Liver (tissue), 9 donors: Measurements from ENCODE around the gene BRD4. TPM values are rescaled to one million over a fixed set of nuclear protein-coding genes. Genes with fewer than 3 reads are reported as not detected.

Experiments used
- DNase-seq: peaks from one replicate; pipeline ENCODE4 v3.0.0-alpha.2; 2017; ENCODE audit warnings: low spot score
- H3K27ac ChIP-seq, 2 donors: one replicate each; pipeline ENCODE4 v1.7.0; 2013; ENCODE audit warnings: inconsistent platforms in 2 of 2, low read length in 2 of 2, control low read depth in 1 of 2, low read depth in 1 of 2, mild to moderate bottlenecking in 1 of 2
- H3K27me3 ChIP-seq, 4 donors: one replicate each; pipeline versions ENCODE4 v1.6.1 to v1.7.0; 2013; ENCODE audit warnings: low read length in 3 of 4, inconsistent platforms in 1 of 4, mild to moderate bottlenecking in 1 of 4, moderate library complexity in 1 of 4; ENCODE audit not compliant: control insufficient read depth in 4 of 4, insufficient read depth in 4 of 4
- H3K36me3 ChIP-seq, 4 donors: one replicate each; pipeline versions ENCODE4 v1.6.1 to v1.7.0; 2013; ENCODE audit warnings: low read length in 3 of 4, mild to moderate bottlenecking in 3 of 4, low read depth in 1 of 4, moderate library complexity in 1 of 4; ENCODE audit not compliant: control insufficient read depth in 4 of 4, insufficient read depth in 3 of 4
- H3K4me1 ChIP-seq, 4 donors: one replicate each; pipeline versions ENCODE4 v1.6.1 to v1.7.0; 2013; ENCODE audit warnings: low read length in 3 of 4, mild to moderate bottlenecking in 3 of 4, moderate library complexity in 1 of 4; ENCODE audit not compliant: control insufficient read depth in 4 of 4, insufficient read depth in 4 of 4
- H3K4me3 ChIP-seq, 3 donors: one replicate each; pipeline versions ENCODE4 v1.6.1 to v1.7.0; 2013; ENCODE audit warnings: low read length in 3 of 3, control low read depth in 1 of 3, low read depth in 1 of 3, mild to moderate bottlenecking in 1 of 3
- H3K9ac ChIP-seq, 2 donors: one replicate each; pipeline ENCODE4 v1.7.0; 2013; ENCODE audit warnings: low read length in 2 of 2, mild to moderate bottlenecking in 2 of 2, moderate library complexity in 2 of 2, control low read depth in 1 of 2, low read depth in 1 of 2
- H3K9me3 ChIP-seq, 4 donors: one replicate each; pipeline versions ENCODE4 v1.6.1 to v1.7.0; 2013; ENCODE audit warnings: low read length in 3 of 4; ENCODE audit not compliant: control insufficient read depth in 4 of 4
- EGR1 ChIP-seq, 2 donors: IDR thresholded peaks; 2 replicates each; pipeline ENCODE4 v1.6.1; 2016 to 2018; ENCODE audit warnings: antibody characterized with exemption in 2 of 2, low read depth in 2 of 2
- FOXA2 ChIP-seq: IDR thresholded peaks from 2 replicates; pipeline ENCODE4 v1.6.1; 2016; ENCODE audit warnings: antibody characterized with exemption
- GABPA ChIP-seq, 2 donors: IDR thresholded peaks in 1 of 2; conservative IDR thresholded peaks in 1 of 2; 2 replicates each; pipeline ENCODE4 v1.6.1; 2016; ENCODE audit warnings: antibody characterized with exemption in 2 of 2, mild to moderate bottlenecking in 1 of 2, moderate library complexity in 1 of 2
- HNF4A ChIP-seq, 2 donors: conservative IDR thresholded peaks; 2 replicates each; pipeline ENCODE4 v1.6.1; 2016; ENCODE audit warnings: antibody characterized with exemption in 2 of 2, mild to moderate bottlenecking in 2 of 2
- HNF4G ChIP-seq: IDR thresholded peaks from 2 replicates; pipeline ENCODE4 v1.6.1; 2016; ENCODE audit warnings: antibody characterized with exemption
- JUND ChIP-seq, 2 donors: IDR thresholded peaks; 2 replicates each; pipeline ENCODE4 v1.6.1; 2016; ENCODE audit warnings: antibody characterized with exemption in 2 of 2
- NR2F2 ChIP-seq: IDR thresholded peaks from 2 replicates; pipeline ENCODE4 v1.6.1; 2016; ENCODE audit warnings: antibody characterized with exemption
- RAD21 ChIP-seq, 2 donors: IDR thresholded peaks; 2 replicates each; pipeline ENCODE4 v1.6.1; 2016; ENCODE audit warnings: antibody characterized with exemption in 2 of 2, mild to moderate bottlenecking in 2 of 2
- RXRA ChIP-seq, 2 donors: IDR thresholded peaks; 2 replicates each; pipeline ENCODE4 v1.6.1; 2017 to 2018; ENCODE audit warnings: antibody characterized with exemption in 2 of 2, mild to moderate bottlenecking in 1 of 2
- SP1 ChIP-seq: IDR thresholded peaks from 2 replicates; pipeline ENCODE4 v1.6.1; 2018; ENCODE audit warnings: antibody characterized with exemption, mild to moderate bottlenecking
- TAF1 ChIP-seq: conservative IDR thresholded peaks from 2 replicates; pipeline ENCODE4 v1.6.1; 2016; ENCODE audit warnings: antibody characterized with exemption, mild to moderate bottlenecking
- YY1 ChIP-seq: IDR thresholded peaks from 2 replicates; pipeline ENCODE4 v1.6.1; 2016; ENCODE audit warnings: antibody characterized with exemption, mild to moderate bottlenecking
- WGBS: extraction: QIAGEN DNeasy Blood & Tissue Kit; methylation state at CpG from one replicate; pipeline ENCODE4 v1.1.7; 2013; 5-methylcytosine and 5-hydroxymethylcytosine counted together
- polyA plus RNA-seq, 2 donors: library from polyadenylated mRNA; stranded (reverse) in 1 of 2; unstranded in 1 of 2; fragments of 200-250 nt in 1 of 2; fragments of >200 nt in 1 of 2; fragmentation: Nextera tagmentation in 1 of 2; extraction: Ambion mirVana in 1 of 2; gene quantifications; one replicate each; pipeline versions ENCODE4 v1.2.1 to v1.2.3, GENCODE V29; 2013 to 2015
- total RNA-seq, 2 donors: library from RNA; depleted of rRNA; stranded (reverse); fragments of >200 nt; gene quantifications; one replicate each; pipeline ENCODE4 v1.2.3, GENCODE V29; 2014
- TF ChIP-seq, protein P1 (sequence below): IDR thresholded peaks from 2 replicates; pipeline ENCODE4 v1.6.1; 2016; ENCODE audit warnings: antibody characterized with exemption
- TF ChIP-seq, protein P2 (sequence below): IDR thresholded peaks from 2 replicates; pipeline ENCODE4 v1.6.1; 2016; ENCODE audit warnings: antibody characterized with exemption, mild to moderate bottlenecking
- TF ChIP-seq, protein P3 (sequence below): IDR thresholded peaks from 2 replicates; pipeline ENCODE4 v1.6.1; 2016; ENCODE audit warnings: antibody characterized with exemption
- TF ChIP-seq, protein P4 (sequence below): IDR thresholded peaks from 2 replicates; pipeline ENCODE4 v1.6.1; 2016; ENCODE audit warnings: antibody characterized with exemption
- donor health status: healthy.
- donor health status: healthy.
- donor health status: healthy.
- donor health status: healthy.
- donor health status: healthy.

The BRD4 gene
- total and polyA plus RNA-seq, 4 donors: 13.6 to 25.8 (median 20.5) TPM

DNA sequence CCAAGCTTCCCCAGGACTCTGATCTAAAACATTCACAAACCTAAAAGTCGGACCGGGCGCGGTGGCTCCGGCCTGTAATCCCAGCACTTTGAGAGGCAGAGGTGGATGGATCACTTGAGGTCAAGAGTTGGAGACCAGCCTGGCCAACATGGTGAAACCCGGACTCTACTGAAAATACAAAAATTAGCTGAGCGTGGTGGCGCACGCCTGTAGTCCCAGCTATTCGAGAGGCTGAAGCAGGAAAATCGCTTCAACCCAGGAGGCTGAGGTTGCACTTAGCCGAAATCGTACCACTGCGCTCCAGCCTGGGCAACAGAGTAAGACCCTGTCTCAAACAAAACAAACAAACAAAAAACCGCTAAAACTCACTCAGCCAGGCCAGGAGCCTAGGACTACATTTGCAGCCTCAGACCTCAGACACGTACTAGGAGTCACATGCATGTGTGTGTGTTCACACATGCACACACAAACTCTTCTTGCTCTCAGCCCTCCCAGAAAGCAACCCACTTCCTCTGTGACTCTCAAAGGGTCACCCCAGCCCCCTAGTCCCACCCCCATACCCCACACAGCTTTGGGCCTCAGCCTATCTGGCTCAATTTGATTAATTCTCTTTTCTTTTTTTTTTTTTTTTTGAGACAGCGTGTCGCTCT is 130.8 kb downstream of the BRD4 start:
- no peak for DNase-seq
- no peak overlapping the region for H3K9ac ChIP-seq
- H3K4me1 ChIP-seq: peaks cover 0 to 5% (median 2%) of the 10 kb centered on the region in 4 donors
- H3K27me3 ChIP-seq: peaks cover 0 to 4% (median under 1%) of the 10 kb centered on the region in 4 donors
- TF ChIP-seq NR2F2 (no peak), SP1 (no peak), EGR1 (IDR thresholded peaks at IDR 0.05; ENCODE audit: low read depth in 2 of 2) (no peak), FOXA2 (no peak), HNF4A (conservative IDR thresholded peaks at IDR 0.05) (no peak), RXRA (IDR thresholded peaks at IDR 0.05) (no peak), RAD21 (IDR thresholded peaks at IDR 0.05) (no peak), GABPA (IDR thresholded peaks at IDR 0.05 in 1 of 2, conservative IDR thresholded peaks at IDR 0.05 in 1 of 2) (no peak), JUND (IDR thresholded peaks at IDR 0.05) (no peak), YY1 (no peak), HNF4G (no peak)
- TF ChIP-seq, protein P1, sequence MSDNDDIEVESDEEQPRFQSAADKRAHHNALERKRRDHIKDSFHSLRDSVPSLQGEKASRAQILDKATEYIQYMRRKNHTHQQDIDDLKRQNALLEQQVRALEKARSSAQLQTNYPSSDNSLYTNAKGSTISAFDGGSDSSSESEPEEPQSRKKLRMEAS: no peak
- TF ChIP-seq, protein P2, sequence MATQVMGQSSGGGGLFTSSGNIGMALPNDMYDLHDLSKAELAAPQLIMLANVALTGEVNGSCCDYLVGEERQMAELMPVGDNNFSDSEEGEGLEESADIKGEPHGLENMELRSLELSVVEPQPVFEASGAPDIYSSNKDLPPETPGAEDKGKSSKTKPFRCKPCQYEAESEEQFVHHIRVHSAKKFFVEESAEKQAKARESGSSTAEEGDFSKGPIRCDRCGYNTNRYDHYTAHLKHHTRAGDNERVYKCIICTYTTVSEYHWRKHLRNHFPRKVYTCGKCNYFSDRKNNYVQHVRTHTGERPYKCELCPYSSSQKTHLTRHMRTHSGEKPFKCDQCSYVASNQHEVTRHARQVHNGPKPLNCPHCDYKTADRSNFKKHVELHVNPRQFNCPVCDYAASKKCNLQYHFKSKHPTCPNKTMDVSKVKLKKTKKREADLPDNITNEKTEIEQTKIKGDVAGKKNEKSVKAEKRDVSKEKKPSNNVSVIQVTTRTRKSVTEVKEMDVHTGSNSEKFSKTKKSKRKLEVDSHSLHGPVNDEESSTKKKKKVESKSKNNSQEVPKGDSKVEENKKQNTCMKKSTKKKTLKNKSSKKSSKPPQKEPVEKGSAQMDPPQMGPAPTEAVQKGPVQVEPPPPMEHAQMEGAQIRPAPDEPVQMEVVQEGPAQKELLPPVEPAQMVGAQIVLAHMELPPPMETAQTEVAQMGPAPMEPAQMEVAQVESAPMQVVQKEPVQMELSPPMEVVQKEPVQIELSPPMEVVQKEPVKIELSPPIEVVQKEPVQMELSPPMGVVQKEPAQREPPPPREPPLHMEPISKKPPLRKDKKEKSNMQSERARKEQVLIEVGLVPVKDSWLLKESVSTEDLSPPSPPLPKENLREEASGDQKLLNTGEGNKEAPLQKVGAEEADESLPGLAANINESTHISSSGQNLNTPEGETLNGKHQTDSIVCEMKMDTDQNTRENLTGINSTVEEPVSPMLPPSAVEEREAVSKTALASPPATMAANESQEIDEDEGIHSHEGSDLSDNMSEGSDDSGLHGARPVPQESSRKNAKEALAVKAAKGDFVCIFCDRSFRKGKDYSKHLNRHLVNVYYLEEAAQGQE: no peak
- TF ChIP-seq, protein P3, sequence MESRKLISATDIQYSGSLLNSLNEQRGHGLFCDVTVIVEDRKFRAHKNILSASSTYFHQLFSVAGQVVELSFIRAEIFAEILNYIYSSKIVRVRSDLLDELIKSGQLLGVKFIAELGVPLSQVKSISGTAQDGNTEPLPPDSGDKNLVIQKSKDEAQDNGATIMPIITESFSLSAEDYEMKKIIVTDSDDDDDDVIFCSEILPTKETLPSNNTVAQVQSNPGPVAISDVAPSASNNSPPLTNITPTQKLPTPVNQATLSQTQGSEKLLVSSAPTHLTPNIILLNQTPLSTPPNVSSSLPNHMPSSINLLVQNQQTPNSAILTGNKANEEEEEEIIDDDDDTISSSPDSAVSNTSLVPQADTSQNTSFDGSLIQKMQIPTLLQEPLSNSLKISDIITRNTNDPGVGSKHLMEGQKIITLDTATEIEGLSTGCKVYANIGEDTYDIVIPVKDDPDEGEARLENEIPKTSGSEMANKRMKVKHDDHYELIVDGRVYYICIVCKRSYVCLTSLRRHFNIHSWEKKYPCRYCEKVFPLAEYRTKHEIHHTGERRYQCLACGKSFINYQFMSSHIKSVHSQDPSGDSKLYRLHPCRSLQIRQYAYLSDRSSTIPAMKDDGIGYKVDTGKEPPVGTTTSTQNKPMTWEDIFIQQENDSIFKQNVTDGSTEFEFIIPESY: no peak
- TF ChIP-seq, protein P4, sequence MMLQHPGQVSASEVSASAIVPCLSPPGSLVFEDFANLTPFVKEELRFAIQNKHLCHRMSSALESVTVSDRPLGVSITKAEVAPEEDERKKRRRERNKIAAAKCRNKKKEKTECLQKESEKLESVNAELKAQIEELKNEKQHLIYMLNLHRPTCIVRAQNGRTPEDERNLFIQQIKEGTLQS: no peak
- H3K9me3 ChIP-seq: no peaks in the 10 kb centered on the region
- H3K27ac ChIP-seq: no peak overlapping the region
- 89% methylated on average over 18 of the region's 18 CpGs for WGBS
- H3K36me3 ChIP-seq: no peaks in the 10 kb centered on the region
- no peak overlapping the region for H3K4me3 ChIP-seq

DNA sequence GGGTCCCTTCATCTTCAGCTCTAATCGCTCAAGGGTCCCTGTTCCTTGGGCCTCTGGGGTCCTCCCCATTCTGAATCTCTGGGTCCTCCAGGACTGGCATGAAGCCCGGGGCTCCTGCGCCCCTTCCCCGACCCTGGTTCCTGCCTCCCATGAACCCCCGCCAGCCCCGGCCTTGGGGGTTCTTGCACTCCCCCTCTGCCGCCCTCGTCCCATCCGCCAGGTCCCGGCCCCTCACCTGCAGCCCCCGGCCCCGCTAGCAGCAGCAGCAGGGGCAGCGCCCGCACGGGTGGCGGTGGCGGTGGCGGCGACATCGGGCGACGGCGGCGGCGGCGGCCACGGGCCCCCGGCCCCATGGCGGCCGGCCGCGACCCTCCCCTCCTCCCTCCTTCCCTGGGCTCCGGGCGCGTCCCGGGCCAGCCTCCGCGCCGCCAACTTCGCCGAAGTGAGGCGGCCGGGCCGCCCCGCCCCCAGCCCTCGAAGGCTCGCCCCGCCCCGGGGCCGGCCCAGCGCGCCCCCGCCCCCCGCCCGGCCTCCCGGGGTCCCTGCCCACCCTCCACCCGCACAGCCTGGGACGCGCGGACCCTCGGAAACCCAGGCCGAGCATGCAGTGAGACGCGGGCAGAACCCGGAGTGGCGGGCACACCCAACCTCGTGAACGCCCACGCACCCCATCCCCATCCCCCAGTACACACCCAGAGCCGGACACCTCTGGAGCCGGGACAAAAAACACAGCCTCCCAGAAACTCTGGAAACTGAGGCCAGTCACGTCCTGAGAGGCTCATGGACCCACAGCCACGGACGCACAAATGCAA is 131.6 kb downstream of the BRD4 start, which contains the start of gene NOTCH3:
TSS of gene NOTCH3 (minus strand) at position 443 of the 812 bp plus-strand sequence. CDS start at position 353, 90 bp downstream.
- Histone ChIP-seq H3K9ac (no peak within 1 kb of the TSS), H3K27ac (peak within 1 kb of the TSS in 1 of 2 donors; percentile 46), H3K4me3 (peak within 1 kb of the TSS in 1 of 3 donors; percentile 45), H3K36me3 (no peaks in the 10 kb centered on the region), H3K4me1 (peaks cover 0 to 5% (median 2%) of the 10 kb centered on the region in 4 donors), H3K9me3 (no peaks in the 10 kb centered on the region), H3K27me3 (peaks cover 0 to 4% (median 1%) of the 10 kb centered on the region in 4 donors)
- 6% methylated on average over 74 of the region's 74 CpGs for WGBS
- DNase-seq: no peak
- TF ChIP-seq TAF1 (no peak), EGR1 (IDR thresholded peaks at IDR 0.05; ENCODE audit: low read depth in 2 of 2) (peak in 1 of 2 donors; percentile 24)
